Liver (tissue), 9 donors: ENCODE measurements around the gene IRX2. TPM values are rescaled to one million over a fixed set of nuclear protein-coding genes. Genes with fewer than 3 reads are reported as not detected.

Experiments
- DNase-seq: peaks from one replicate; pipeline ENCODE4 v3.0.0-alpha.2; 2017; ENCODE audit warnings: low spot score
- H3K27ac ChIP-seq, 2 donors: one replicate each; pipeline ENCODE4 v1.7.0; 2013; ENCODE audit warnings: inconsistent platforms in 2 of 2, low read length in 2 of 2, control low read depth in 1 of 2, low read depth in 1 of 2, mild to moderate bottlenecking in 1 of 2
- H3K27me3 ChIP-seq, 4 donors: one replicate each; pipeline versions ENCODE4 v1.6.1 to v1.7.0; 2013; ENCODE audit warnings: low read length in 3 of 4, inconsistent platforms in 1 of 4, mild to moderate bottlenecking in 1 of 4, moderate library complexity in 1 of 4; ENCODE audit not compliant: control insufficient read depth in 4 of 4, insufficient read depth in 4 of 4
- H3K36me3 ChIP-seq, 4 donors: one replicate each; pipeline versions ENCODE4 v1.6.1 to v1.7.0; 2013; ENCODE audit warnings: low read length in 3 of 4, mild to moderate bottlenecking in 3 of 4, low read depth in 1 of 4, moderate library complexity in 1 of 4; ENCODE audit not compliant: control insufficient read depth in 4 of 4, insufficient read depth in 3 of 4
- H3K4me1 ChIP-seq, 4 donors: one replicate each; pipeline versions ENCODE4 v1.6.1 to v1.7.0; 2013; ENCODE audit warnings: low read length in 3 of 4, mild to moderate bottlenecking in 3 of 4, moderate library complexity in 1 of 4; ENCODE audit not compliant: control insufficient read depth in 4 of 4, insufficient read depth in 4 of 4
- H3K4me3 ChIP-seq, 3 donors: one replicate each; pipeline versions ENCODE4 v1.6.1 to v1.7.0; 2013; ENCODE audit warnings: low read length in 3 of 3, control low read depth in 1 of 3, low read depth in 1 of 3, mild to moderate bottlenecking in 1 of 3
- H3K9ac ChIP-seq, 2 donors: one replicate each; pipeline ENCODE4 v1.7.0; 2013; ENCODE audit warnings: low read length in 2 of 2, mild to moderate bottlenecking in 2 of 2, moderate library complexity in 2 of 2, control low read depth in 1 of 2, low read depth in 1 of 2
- H3K9me3 ChIP-seq, 4 donors: one replicate each; pipeline versions ENCODE4 v1.6.1 to v1.7.0; 2013; ENCODE audit warnings: low read length in 3 of 4; ENCODE audit not compliant: control insufficient read depth in 4 of 4
- ATF3 ChIP-seq: IDR thresholded peaks from 2 replicates; pipeline ENCODE4 v1.6.1; 2016; ENCODE audit warnings: antibody characterized with exemption
- CTCF ChIP-seq: fragments of 150-350 bp; IDR thresholded peaks from 2 replicates; pipeline ENCODE4 v1.5.1; 2017; ENCODE audit warnings: improper control_type of control experiment, low read depth, low read length; ENCODE audit not compliant: missing input control
- EGR1 ChIP-seq, 2 donors: IDR thresholded peaks; 2 replicates each; pipeline ENCODE4 v1.6.1; 2016 to 2018; ENCODE audit warnings: antibody characterized with exemption in 2 of 2, low read depth in 2 of 2
- FOXA1 ChIP-seq: IDR thresholded peaks from 2 replicates; pipeline ENCODE4 v1.6.1; 2016; ENCODE audit warnings: antibody characterized with exemption
- FOXA2 ChIP-seq: IDR thresholded peaks from 2 replicates; pipeline ENCODE4 v1.6.1; 2016; ENCODE audit warnings: antibody characterized with exemption
- GABPA ChIP-seq, 2 donors: IDR thresholded peaks in 1 of 2; conservative IDR thresholded peaks in 1 of 2; 2 replicates each; pipeline ENCODE4 v1.6.1; 2016; ENCODE audit warnings: antibody characterized with exemption in 2 of 2, mild to moderate bottlenecking in 1 of 2, moderate library complexity in 1 of 2
- HNF4A ChIP-seq, 2 donors: conservative IDR thresholded peaks; 2 replicates each; pipeline ENCODE4 v1.6.1; 2016; ENCODE audit warnings: antibody characterized with exemption in 2 of 2, mild to moderate bottlenecking in 2 of 2
- HNF4G ChIP-seq: IDR thresholded peaks from 2 replicates; pipeline ENCODE4 v1.6.1; 2016; ENCODE audit warnings: antibody characterized with exemption
- JUND ChIP-seq, 2 donors: IDR thresholded peaks; 2 replicates each; pipeline ENCODE4 v1.6.1; 2016; ENCODE audit warnings: antibody characterized with exemption in 2 of 2
- MAX ChIP-seq: IDR thresholded peaks from 2 replicates; pipeline ENCODE4 v1.6.1; 2016; ENCODE audit warnings: antibody characterized with exemption
- REST ChIP-seq: IDR thresholded peaks from 2 replicates; pipeline ENCODE4 v1.6.1; 2016; ENCODE audit warnings: antibody characterized with exemption, mild to moderate bottlenecking
- SP1 ChIP-seq: IDR thresholded peaks from 2 replicates; pipeline ENCODE4 v1.6.1; 2018; ENCODE audit warnings: antibody characterized with exemption, mild to moderate bottlenecking
- TAF1 ChIP-seq: conservative IDR thresholded peaks from 2 replicates; pipeline ENCODE4 v1.6.1; 2016; ENCODE audit warnings: antibody characterized with exemption, mild to moderate bottlenecking
- YY1 ChIP-seq: IDR thresholded peaks from 2 replicates; pipeline ENCODE4 v1.6.1; 2016; ENCODE audit warnings: antibody characterized with exemption, mild to moderate bottlenecking
- ZBTB33 ChIP-seq: IDR thresholded peaks from 2 replicates; pipeline ENCODE4 v1.6.1; 2016; ENCODE audit warnings: antibody characterized with exemption
- WGBS: extraction: QIAGEN DNeasy Blood & Tissue Kit; methylation state at CpG from one replicate; pipeline ENCODE4 v1.1.7; 2013; 5-methylcytosine and 5-hydroxymethylcytosine counted together
- polyA plus RNA-seq, 2 donors: library from polyadenylated mRNA; stranded (reverse) in 1 of 2; unstranded in 1 of 2; fragments of 200-250 nt in 1 of 2; fragments of >200 nt in 1 of 2; fragmentation: Nextera tagmentation in 1 of 2; extraction: Ambion mirVana in 1 of 2; gene quantifications; one replicate each; pipeline versions ENCODE4 v1.2.1 to v1.2.3, GENCODE V29; 2013 to 2015
- total RNA-seq, 2 donors: library from RNA; depleted of rRNA; stranded (reverse); fragments of >200 nt; gene quantifications; one replicate each; pipeline ENCODE4 v1.2.3, GENCODE V29; 2014
- donor health status: healthy.
- donor health status: healthy.
- donor health status: healthy.
- donor health status: healthy.
- donor health status: healthy.

IRX2 gene
- total and polyA plus RNA-seq, 4 donors, result not detected

- no peaks in the 10 kb centered on the region for H3K36me3 ChIP-seq
- DNase-seq, result no peak
- H3K27ac ChIP-seq, result no peak overlapping the region
- no peak overlapping the region for H3K4me3 ChIP-seq
- no peak overlapping the region for H3K9ac ChIP-seq
- H3K4me1 ChIP-seq, result no peaks in the 10 kb centered on the region
- TF ChIP-seq REST, result no peak
- no peak for TF ChIP-seq HNF4G
- no peak for TF ChIP-seq JUND (IDR thresholded peaks at IDR 0.05)
- TF ChIP-seq TAF1, result no peak
- TF ChIP-seq SP1, result no peak
- no peak for TF ChIP-seq ZBTB33
- TF ChIP-seq GABPA (IDR thresholded peaks at IDR 0.05 in 1 of 2, conservative IDR thresholded peaks at IDR 0.05 in 1 of 2), result no peak
- TF ChIP-seq EGR1 (IDR thresholded peaks at IDR 0.05; ENCODE audit: low read depth in 2 of 2), result no peak
- TF ChIP-seq FOXA2, result no peak
- no peak for TF ChIP-seq YY1
- TF ChIP-seq ATF3, result no peak
- no peak for TF ChIP-seq MAX
- TF ChIP-seq HNF4A (conservative IDR thresholded peaks at IDR 0.05), result no peak
- no peak for TF ChIP-seq FOXA1
- H3K27me3 ChIP-seq, result peaks cover 0 to 2% (median under 1%) of the 10 kb centered on the region in 4 donors
- 64% methylated on average over 10 of the region's 10 CpGs for WGBS
- no peaks in the 10 kb centered on the region for H3K9me3 ChIP-seq
These were observed 45.6 kb downstream of the IRX2 start for GRCh38 chr5:2705861-2706260.

GRCh38 chr5:2704806-2705645 is 46.5 kb downstream of the IRX2 start:
- Histone ChIP-seq H3K27me3 (peaks cover 0 to 2% (median under 1%) of the 10 kb centered on the region in 4 donors), H3K27ac (no peak overlapping the region), H3K9ac (no peak overlapping the region), H3K4me1 (no peaks in the 10 kb centered on the region), H3K9me3 (no peaks in the 10 kb centered on the region), H3K4me3 (no peak overlapping the region), H3K36me3 (no peaks in the 10 kb centered on the region)
- no peak for DNase-seq
- WGBS, result 83% methylated on average over 16 of the region's 16 CpGs
- TF ChIP-seq ATF3 (no peak), FOXA1 (no peak), MAX (no peak), EGR1 (IDR thresholded peaks at IDR 0.05; ENCODE audit: low read depth in 2 of 2) (no peak), HNF4A (conservative IDR thresholded peaks at IDR 0.05) (no peak), TAF1 (no peak), YY1 (no peak), ZBTB33 (no peak), CTCF (no peak)
